Mesendoderm (in vitro differentiated cells): ENCODE measurements around the gene TBX5.

Experiments
- DNase-seq: peaks from one replicate; pipeline ENCODE4 v3.0.0; 2013
- H2AK5ac ChIP-seq: 2 replicates; pipeline ENCODE4 v1.6.1; 2013; ENCODE audit warnings: low read length, inconsistent platforms
- H2BK120ac ChIP-seq: 2 replicates; pipeline ENCODE4 v1.6.1; 2013; ENCODE audit warnings: low read depth, mild to moderate bottlenecking, low read length, moderate library complexity, mixed read lengths
- H2BK15ac ChIP-seq: replicated peaks from 2 replicates; pipeline ENCODE4 v1.6.1; 2013; ENCODE audit warnings: low read depth, mild to moderate bottlenecking, moderate library complexity
- H2BK5ac ChIP-seq: 2 replicates; pipeline ENCODE4 v1.6.1; 2013; ENCODE audit warnings: low read length, inconsistent platforms
- H3K18ac ChIP-seq: 2 replicates; pipeline ENCODE4 v1.6.1; 2013; ENCODE audit warnings: mild to moderate bottlenecking, low read length, mixed read lengths
- H3K23ac ChIP-seq: one replicate; pipeline ENCODE4 v1.6.1; 2013; ENCODE audit warnings: low read length
- H3K27ac ChIP-seq: 2 replicates; pipeline ENCODE4 v1.5.1; 2013; ENCODE audit warnings: low read depth, mild to moderate bottlenecking, inconsistent platforms, low read length, moderate library complexity
- H3K27me3 ChIP-seq: 2 replicates; pipeline ENCODE4 v1.6.1; 2013; ENCODE audit warnings: low read length, control low read depth, mild to moderate bottlenecking, inconsistent platforms; ENCODE audit not compliant: insufficient read depth, poor library complexity
- H3K36me3 ChIP-seq: 2 replicates; pipeline ENCODE4 v1.6.1; 2013; ENCODE audit warnings: low read length, inconsistent platforms; ENCODE audit not compliant: control insufficient read depth, insufficient read depth
- H3K4ac ChIP-seq: one replicate; pipeline ENCODE4 v1.6.1; 2013; ENCODE audit warnings: low read depth, mild to moderate bottlenecking, low read length, moderate library complexity
- H3K4me1 ChIP-seq: 2 replicates; pipeline ENCODE4 v1.6.1; 2013; ENCODE audit warnings: low read depth, low read length, inconsistent platforms; ENCODE audit not compliant: control insufficient read depth
- H3K4me2 ChIP-seq: 2 replicates; pipeline ENCODE4 v1.6.1; 2013; ENCODE audit warnings: low read length
- H3K4me3 ChIP-seq: 2 replicates; pipeline ENCODE4 v1.5.1; 2013; ENCODE audit warnings: mild to moderate bottlenecking, low read length
- H3K56ac ChIP-seq: one replicate; pipeline ENCODE4 v1.6.1; 2013; ENCODE audit warnings: low read length
- H3K79me1 ChIP-seq: 2 replicates; pipeline ENCODE4 v1.6.1; 2013; ENCODE audit warnings: low read length, inconsistent platforms
- H3K79me2 ChIP-seq: 2 replicates; pipeline ENCODE4 v1.6.1; 2013; ENCODE audit warnings: mild to moderate bottlenecking, low read length; ENCODE audit not compliant: control insufficient read depth, insufficient read depth
- H3K9ac ChIP-seq: 2 replicates; pipeline ENCODE4 v1.6.1; 2013; ENCODE audit warnings: low read length, inconsistent platforms
- H4K5ac ChIP-seq: one replicate; pipeline ENCODE4 v1.6.1; 2013; ENCODE audit warnings: low read length
- H4K8ac ChIP-seq: one replicate; pipeline ENCODE4 v1.6.1; 2013; ENCODE audit warnings: low read depth, mild to moderate bottlenecking, control low read depth, low read length, moderate library complexity
- WGBS: extraction: QIAGEN DNeasy Blood & Tissue Kit; methylation state at CpG from one replicate; pipeline ENCODE4 v1.1.7; 2013; ENCODE audit warnings: low lambda C conversion rate, missing lambda C conversion rate; ENCODE audit not compliant: insufficient coverage; ENCODE audit errors: extremely low coverage; 5-methylcytosine and 5-hydroxymethylcytosine counted together

Gene TBX5

GRCh38 chr12:114412825-114413749 lies 7.1 kb upstream of the TBX5 start:
- Histone ChIP-seq H3K56ac (no peak overlapping the region), H3K18ac (no peak overlapping the region), H3K79me2 (no peaks in the 10 kb centered on the region), H3K9ac (no peak overlapping the region), H3K27ac (no peak overlapping the region), H3K79me1 (no peaks in the 10 kb centered on the region), H2BK5ac (no peak overlapping the region), H3K36me3 (no peaks in the 10 kb centered on the region), H3K27me3 (peaks cover 83% of the 10 kb centered on the region), H4K8ac (no peak overlapping the region), H4K5ac (no peak overlapping the region), H2AK5ac (no peak overlapping the region), H3K4me3 (no peak overlapping the region), H3K4ac (no peak overlapping the region), H3K4me1 (no peaks in the 10 kb centered on the region), H3K4me2 (no peak overlapping the region), H2BK120ac (no peak overlapping the region), H3K23ac (no peak overlapping the region), H2BK15ac (no peak overlapping the region)
- DNase-seq = peak; percentile 9
- no CpG with 5 or more reads among the region's 20 CpGs for WGBS

GRCh38 chr12:114412307-114412706 lies 6.4 kb upstream of the TBX5 start:
- H3K9ac ChIP-seq = no peak overlapping the region
- no peak overlapping the region for H3K56ac ChIP-seq
- H3K4me3 ChIP-seq = no peak overlapping the region
- H3K23ac ChIP-seq = no peak overlapping the region
- no peak overlapping the region for H4K8ac ChIP-seq
- H3K4me2 ChIP-seq = no peak overlapping the region
- H3K36me3 ChIP-seq = no peaks in the 10 kb centered on the region
- H4K5ac ChIP-seq = no peak overlapping the region
- H2AK5ac ChIP-seq = no peak overlapping the region
- no CpG with 5 or more reads among the region's 7 CpGs for WGBS
- no peak overlapping the region for H2BK5ac ChIP-seq
- peaks cover 90% of the 10 kb centered on the region for H3K27me3 ChIP-seq
- no peaks in the 10 kb centered on the region for H3K79me2 ChIP-seq
- peak; percentile 23 for DNase-seq
- no peaks in the 10 kb centered on the region for H3K79me1 ChIP-seq
- H3K18ac ChIP-seq = no peak overlapping the region
- no peak overlapping the region for H3K27ac ChIP-seq
- no peak overlapping the region for H3K4ac ChIP-seq
- H3K4me1 ChIP-seq = no peaks in the 10 kb centered on the region
- no peak overlapping the region for H2BK15ac ChIP-seq
- H2BK120ac ChIP-seq = no peak overlapping the region

- Histone ChIP-seq H2BK120ac (no peak overlapping the region), H2BK5ac (no peak overlapping the region), H2BK15ac (no peak overlapping the region), H3K9ac (no peak overlapping the region), H3K27ac (no peak overlapping the region), H3K79me1 (no peaks in the 10 kb centered on the region), H3K23ac (no peak overlapping the region), H3K79me2 (no peaks in the 10 kb centered on the region), H3K4ac (no peak overlapping the region), H3K4me3 (no peak overlapping the region), H3K4me1 (no peaks in the 10 kb centered on the region), H4K5ac (no peak overlapping the region), H3K36me3 (no peaks in the 10 kb centered on the region), H2AK5ac (no peak overlapping the region), H3K56ac (no peak overlapping the region), H3K18ac (no peak overlapping the region), H3K27me3 (peaks cover 96% of the 10 kb centered on the region), H4K8ac (no peak overlapping the region), H3K4me2 (no peak overlapping the region)
- no CpG with 5 or more reads among the region's 14 CpGs for WGBS
- peak; percentile 5 for DNase-seq
These were observed 5.3 kb upstream of the TBX5 start for GRCh38 chr12:114411071-114411837.

- Histone ChIP-seq H2AK5ac (no peak overlapping the region), H3K4me2 (no peak overlapping the region), H3K79me1 (no peaks in the 10 kb centered on the region), H3K23ac (no peak overlapping the region), H2BK120ac (no peak overlapping the region), H3K36me3 (no peaks in the 10 kb centered on the region), H2BK15ac (no peak overlapping the region), H3K4me1 (no peaks in the 10 kb centered on the region), H3K27me3 (peaks cover 94% of the 10 kb centered on the region), H3K4me3 (no peak overlapping the region), H4K5ac (no peak overlapping the region), H3K18ac (no peak overlapping the region), H3K27ac (no peak overlapping the region), H3K56ac (no peak overlapping the region), H3K4ac (no peak overlapping the region), H3K79me2 (no peaks in the 10 kb centered on the region), H4K8ac (no peak overlapping the region), H3K9ac (no peak overlapping the region), H2BK5ac (no peak overlapping the region)
- DNase-seq = peak; percentile 6
- no CpG with 5 or more reads among the region's 12 CpGs for WGBS
These were observed 4.1 kb upstream of the TBX5 start for GRCh38 chr12:114409852-114410600.

- DNase-seq = peak; percentile 79
- no peak overlapping the region for H4K5ac ChIP-seq
- no peak overlapping the region for H3K18ac ChIP-seq
- no peak overlapping the region for H4K8ac ChIP-seq
- H3K36me3 ChIP-seq = no peaks in the 10 kb centered on the region
- no peak overlapping the region for H2BK120ac ChIP-seq
- H3K79me1 ChIP-seq = no peaks in the 10 kb centered on the region
- no peak overlapping the region for H3K4me3 ChIP-seq
- H3K27ac ChIP-seq = no peak overlapping the region
- H3K4me2 ChIP-seq = peak overlapping the region; percentile 4
- no peak overlapping the region for H3K23ac ChIP-seq
- H3K27me3 ChIP-seq = peaks cover 94% of the 10 kb centered on the region
- H2AK5ac ChIP-seq = no peak overlapping the region
- peak overlapping the region; percentile 1 for H3K9ac ChIP-seq
- no peak overlapping the region for H3K4ac ChIP-seq
- no peak overlapping the region for H3K56ac ChIP-seq
- no peaks in the 10 kb centered on the region for H3K79me2 ChIP-seq
- no peak overlapping the region for H2BK15ac ChIP-seq
- no peak overlapping the region for H2BK5ac ChIP-seq
- H3K4me1 ChIP-seq = no peaks in the 10 kb centered on the region
- WGBS = no CpG with 5 or more reads among the region's 71 CpGs
These were observed 3.2 kb upstream of the TBX5 start for GRCh38 chr12:114408886-114409851.
